ENCODE data around the gene GOLT1A.

GRCh38 chr1:204162494-204163074 lies 51.2 kb downstream of the GOLT1A start:
- TF ChIP-seq SUZ12 (IDR thresholded peaks at IDR 0.05; ENCODE audit: low read length), result no peak
- no peak for TF ChIP-seq SP2 (IDR thresholded peaks at IDR 0.05; ENCODE audit: low read length)
- TF ChIP-seq BRCA1 (IDR thresholded peaks at IDR 0.05; ENCODE audit: low read depth, low read length), result no peak
- TF ChIP-seq CTCF (IDR thresholded peaks at IDR 0.05; ENCODE audit: control extremely low read depth in 1 of 3, insufficient read depth in 1 of 3, low read depth in 1 of 3, low read length in 3 of 3), result peak; percentile 99
- no peak for TF ChIP-seq ATF3 (IDR thresholded peaks at IDR 0.05; ENCODE audit: insufficient read depth, low read depth, low read length)
